GM18907 (cell line): ENCODE data around the gene SF1.

Source experiments
- ATAC-seq: cut with Tn5 transposase; IDR thresholded peaks from one replicate; pipeline ENCODE4 v1.9.1; 2021; ENCODE audit warnings: mild to moderate bottlenecking, moderate library complexity; ENCODE audit not compliant: unreplicated experiment

SF1 gene

DNA sequence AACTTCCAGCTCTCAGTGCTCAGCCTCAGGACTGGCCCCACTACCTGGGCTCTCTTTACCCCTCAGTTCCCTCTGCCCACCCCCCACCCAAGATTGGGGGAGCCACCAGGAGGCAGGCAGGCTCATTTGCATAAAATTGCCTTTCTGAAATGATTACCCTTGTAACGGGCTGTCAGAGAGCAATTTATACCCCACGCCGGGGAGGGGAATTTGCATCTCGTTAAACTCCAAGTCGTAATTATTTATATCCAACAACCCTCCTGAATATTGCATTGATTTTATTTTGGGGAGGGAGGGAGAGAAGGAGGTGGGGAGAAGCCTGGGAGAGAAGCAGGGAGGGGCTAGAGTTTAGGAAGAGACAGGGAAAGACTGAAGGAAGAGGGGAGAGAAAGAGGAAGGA is 63.7 kb downstream of the SF1 start:
- no peak for ATAC-seq
